22Rv1 (cell line): ENCODE results near the gene GPR84.

Experiments used
- ZFX ChIP-seq: fragments of 450-650 bp; IDR thresholded peaks from 2 replicates; pipeline ENCODE4 v1.6.1; 2017; ENCODE audit warnings: antibody characterized with exemption, borderline replicate concordance
- TF ChIP-seq, protein P1 (sequence below): fragments of 450-650 bp; IDR thresholded peaks from 2 replicates; pipeline ENCODE4 v1.5.1; 2017; ENCODE audit warnings: mild to moderate bottlenecking

DNA sequence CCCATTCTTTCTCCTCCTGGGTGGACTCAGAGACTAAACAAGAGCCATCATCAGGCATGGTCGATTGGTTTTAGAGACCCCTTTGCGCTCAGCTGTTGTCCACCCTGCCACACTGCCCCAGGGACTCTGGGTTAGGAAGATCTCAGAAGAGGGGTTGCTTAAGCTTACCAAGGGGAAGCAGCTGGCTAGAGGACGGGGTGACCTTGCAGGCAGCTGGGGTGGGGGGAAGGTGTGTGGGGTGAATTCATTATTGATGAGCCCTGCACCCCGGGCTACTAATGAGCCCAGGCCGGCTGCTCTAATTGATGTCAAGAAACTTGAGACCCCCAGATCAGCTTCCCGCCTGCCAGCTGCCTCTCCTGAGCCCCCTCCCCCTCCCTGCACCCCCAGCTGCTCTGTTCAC is 28.9 kb upstream of the GPR84 start:
- TF ChIP-seq, protein P1, sequence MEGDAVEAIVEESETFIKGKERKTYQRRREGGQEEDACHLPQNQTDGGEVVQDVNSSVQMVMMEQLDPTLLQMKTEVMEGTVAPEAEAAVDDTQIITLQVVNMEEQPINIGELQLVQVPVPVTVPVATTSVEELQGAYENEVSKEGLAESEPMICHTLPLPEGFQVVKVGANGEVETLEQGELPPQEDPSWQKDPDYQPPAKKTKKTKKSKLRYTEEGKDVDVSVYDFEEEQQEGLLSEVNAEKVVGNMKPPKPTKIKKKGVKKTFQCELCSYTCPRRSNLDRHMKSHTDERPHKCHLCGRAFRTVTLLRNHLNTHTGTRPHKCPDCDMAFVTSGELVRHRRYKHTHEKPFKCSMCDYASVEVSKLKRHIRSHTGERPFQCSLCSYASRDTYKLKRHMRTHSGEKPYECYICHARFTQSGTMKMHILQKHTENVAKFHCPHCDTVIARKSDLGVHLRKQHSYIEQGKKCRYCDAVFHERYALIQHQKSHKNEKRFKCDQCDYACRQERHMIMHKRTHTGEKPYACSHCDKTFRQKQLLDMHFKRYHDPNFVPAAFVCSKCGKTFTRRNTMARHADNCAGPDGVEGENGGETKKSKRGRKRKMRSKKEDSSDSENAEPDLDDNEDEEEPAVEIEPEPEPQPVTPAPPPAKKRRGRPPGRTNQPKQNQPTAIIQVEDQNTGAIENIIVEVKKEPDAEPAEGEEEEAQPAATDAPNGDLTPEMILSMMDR, result no peak
- TF ChIP-seq ZFX, result no peak
